H9 (cell line): ENCODE data around the gene RPL28. TPM values are rescaled to one million over a fixed set of nuclear protein-coding genes. Genes with fewer than 3 reads are reported as not detected.

Experiments used
- DNase-seq: peaks from one replicate; pipeline ENCODE4 v3.0.0-alpha.2; 2017
- H2AFZ ChIP-seq: one replicate; pipeline ENCODE4 v1.6.1; 2013; ENCODE audit warnings: mild to moderate bottlenecking, low read length, control low read depth, moderate library complexity
- H2AK5ac ChIP-seq: 2 replicates; pipeline ENCODE4 v1.6.1; 2013; ENCODE audit warnings: low read length, control low read depth, mixed read lengths; ENCODE audit not compliant: insufficient read length
- H2BK120ac ChIP-seq: one replicate; pipeline ENCODE4 v1.6.1; 2013; ENCODE audit warnings: low read depth, mild to moderate bottlenecking, low read length, control low read depth, inconsistent platforms; ENCODE audit not compliant: poor library complexity, severe bottlenecking
- H2BK12ac ChIP-seq: 2 replicates; pipeline ENCODE4 v1.6.1; 2013; ENCODE audit warnings: low read length, control low read depth, mixed read lengths, low read depth; ENCODE audit not compliant: insufficient read length
- H2BK15ac ChIP-seq: 2 replicates; pipeline ENCODE4 v1.6.1; 2013; ENCODE audit warnings: low read depth, low read length, control low read depth
- H2BK20ac ChIP-seq: one replicate; pipeline ENCODE4 v1.6.1; 2013; ENCODE audit warnings: low read depth, mild to moderate bottlenecking, low read length, control low read depth, inconsistent platforms; ENCODE audit not compliant: poor library complexity, severe bottlenecking
- H2BK5ac ChIP-seq: 2 replicates; pipeline ENCODE4 v1.6.1; 2013; ENCODE audit warnings: low read length, control low read depth, mixed read lengths; ENCODE audit not compliant: insufficient read length
- H3K14ac ChIP-seq: 2 replicates; pipeline ENCODE4 v1.6.1; 2013; ENCODE audit warnings: low read length, control low read depth; ENCODE audit not compliant: insufficient read depth
- H3K18ac ChIP-seq: 2 replicates; pipeline ENCODE4 v1.6.1; 2013; ENCODE audit warnings: low read depth, mild to moderate bottlenecking, mixed read lengths, low read length, control low read depth; ENCODE audit not compliant: insufficient read length
- H3K23ac ChIP-seq: 2 replicates; pipeline ENCODE4 v1.6.1; 2013; ENCODE audit warnings: low read length, control low read depth, mixed read lengths, low read depth; ENCODE audit not compliant: insufficient read length
- H3K23me2 ChIP-seq: 2 replicates; pipeline ENCODE4 v1.6.1; 2013; ENCODE audit warnings: low read depth, mild to moderate bottlenecking, mixed read lengths, low read length, control low read depth; ENCODE audit not compliant: insufficient read length, poor library complexity, severe bottlenecking
- H3K27ac ChIP-seq: 2 replicates; pipeline ENCODE4 v1.5.1; 2013; ENCODE audit warnings: low read length, control low read depth, mixed read lengths, low read depth; ENCODE audit not compliant: insufficient read length
- H3K27me3 ChIP-seq: 2 replicates; pipeline ENCODE4 v1.6.1; 2013; ENCODE audit warnings: low read length, control low read depth, inconsistent platforms; ENCODE audit not compliant: insufficient read depth
- H3K4ac ChIP-seq: 2 replicates; pipeline ENCODE4 v1.6.1; 2013; ENCODE audit warnings: low read depth, mild to moderate bottlenecking, control low read depth, inconsistent platforms, low read length, moderate library complexity
- H3K4me1 ChIP-seq: 2 replicates; pipeline ENCODE4 v1.6.1; 2013; ENCODE audit warnings: low read length, control low read depth, inconsistent platforms; ENCODE audit not compliant: insufficient read depth
- H3K4me2 ChIP-seq: 2 replicates; pipeline ENCODE4 v1.6.1; 2013; ENCODE audit warnings: low read length, control low read depth, mixed read lengths; ENCODE audit not compliant: insufficient read length, insufficient read depth
- H3K56ac ChIP-seq: 2 replicates; pipeline ENCODE4 v1.6.1; 2013; ENCODE audit warnings: low read depth, mild to moderate bottlenecking, mixed read lengths, low read length, control low read depth; ENCODE audit not compliant: insufficient read length
- H3K79me1 ChIP-seq: 2 replicates; pipeline ENCODE4 v1.6.1; 2013; ENCODE audit warnings: low read depth, mild to moderate bottlenecking, moderate library complexity, low read length, control low read depth, inconsistent platforms; ENCODE audit not compliant: insufficient read depth, poor library complexity, severe bottlenecking
- H3K79me2 ChIP-seq: 2 replicates; pipeline ENCODE4 v1.6.1; 2013; ENCODE audit warnings: low read length, control low read depth, inconsistent platforms; ENCODE audit not compliant: insufficient read depth
- H3K9ac ChIP-seq: 2 replicates; pipeline ENCODE4 v1.6.1; 2013; ENCODE audit warnings: low read length, control low read depth, mixed read lengths; ENCODE audit not compliant: insufficient read length; ENCODE audit errors: extremely low read depth
- H3K9me3 ChIP-seq: one replicate; pipeline ENCODE4 v1.6.1; 2013; ENCODE audit warnings: low read depth, low read length, inconsistent platforms; ENCODE audit not compliant: control insufficient read depth
- H3T11ph ChIP-seq: one replicate; pipeline ENCODE4 v1.6.1; 2013; ENCODE audit warnings: mild to moderate bottlenecking, low read length, control low read depth, inconsistent platforms
- H4K20me1 ChIP-seq: one replicate; pipeline ENCODE4 v1.6.1; 2013; ENCODE audit not compliant: control insufficient read depth, insufficient read length, insufficient read depth
- H4K5ac ChIP-seq: 2 replicates; pipeline ENCODE4 v1.6.1; 2013; ENCODE audit warnings: low read depth, mild to moderate bottlenecking, mixed read lengths, low read length, control low read depth; ENCODE audit not compliant: insufficient read length
- H4K8ac ChIP-seq: replicated peaks from 2 replicates; pipeline ENCODE4 v1.6.1; 2013; ENCODE audit warnings: low read length, control low read depth, mixed read lengths, low read depth; ENCODE audit not compliant: insufficient read length
- H4K91ac ChIP-seq: 2 replicates; pipeline ENCODE4 v1.6.1; 2013; ENCODE audit warnings: low read depth, mild to moderate bottlenecking, moderate library complexity, mixed read lengths, low read length, control low read depth; ENCODE audit not compliant: insufficient read length
- H3K27ac Mint-ChIP-seq, 3 experiments: 2 replicates in 2 of 3; 3 replicates in 1 of 3; pipeline ENCODE4 v1.8.0; 2020 to 2021; ENCODE audit warnings: mixed read lengths in 3 of 3, mild to moderate bottlenecking in 1 of 3, moderate library complexity in 1 of 3
- H3K27me3 Mint-ChIP-seq: 2 replicates; pipeline ENCODE4 v1.8.0; 2021; ENCODE audit warnings: low read depth, mild to moderate bottlenecking, moderate library complexity, mixed read lengths
- H3K36me3 Mint-ChIP-seq, 3 experiments: 2 replicates in 2 of 3; 3 replicates in 1 of 3; pipeline ENCODE4 v1.8.0; 2020 to 2021; ENCODE audit warnings: low read depth in 3 of 3, mixed read lengths in 3 of 3; ENCODE audit not compliant: insufficient read depth in 1 of 3
- H3K4me1 Mint-ChIP-seq, 2 experiments: 2 replicates each; pipeline ENCODE4 v1.8.0; 2020; ENCODE audit warnings: mixed read lengths in 2 of 2
- H3K4me3 Mint-ChIP-seq, 2 experiments: 2 replicates in 1 of 2; 3 replicates in 1 of 2; pipeline ENCODE4 v1.8.0; 2020 to 2021; ENCODE audit warnings: mild to moderate bottlenecking in 2 of 2, mixed read lengths in 2 of 2, moderate library complexity in 1 of 2
- H3K9me3 Mint-ChIP-seq, 2 experiments: 2 replicates in 1 of 2; 3 replicates in 1 of 2; pipeline ENCODE4 v1.8.0; 2020; ENCODE audit warnings: mild to moderate bottlenecking in 2 of 2, mixed read lengths in 2 of 2, moderate library complexity in 1 of 2
- CTCF ChIP-seq: fragments of 200-600 bp; sonication (generic); conservative IDR thresholded peaks from 3 replicates; pipeline ENCODE4 v1.8.0; 2021; ENCODE audit warnings: antibody characterized with exemption, mild to moderate bottlenecking
- WGBS: extraction: QIAGEN DNeasy Blood & Tissue Kit; methylation state at CpG from one replicate; pipeline ENCODE4 v1.1.7; 2013; ENCODE audit warnings: missing lambda C conversion rate, low lambda C conversion rate, mixed read lengths; ENCODE audit not compliant: insufficient read length; ENCODE audit errors: extremely low coverage; 5-methylcytosine and 5-hydroxymethylcytosine counted together
- total RNA-seq: library from RNA; stranded (reverse); gene quantifications from 2 replicates; pipeline ENCODE4 v1.2.1, GENCODE V29; 2021

RPL28 gene
- total RNA-seq, 1 experiment from 2014 or later = 2,076 TPM

- peak overlapping the region; percentile 65 for H3K4me2 ChIP-seq
- no peak overlapping the region for H2BK120ac ChIP-seq
- no peaks in the 10 kb centered on the region for H3K79me1 ChIP-seq
- H3K27ac ChIP-seq = no peak overlapping the region
- H4K20me1 ChIP-seq = no peaks in the 10 kb centered on the region
- H3T11ph ChIP-seq = no peak overlapping the region
- H3K23ac ChIP-seq = no peak overlapping the region
- Mint-ChIP-seq H3K9me3 (no peaks in the 10 kb centered on the region; a peak in 1 of 5 replicates), H3K4me3 (peak overlapping the region; percentile 60 to 85), H3K4me1 (peaks cover 54 to 58% of the 10 kb centered on the region in 2 experiments), H3K36me3 (peaks cover 2 to 31% (median 6%) of the 10 kb centered on the region in 3 experiments; a peak in 5 of 7 replicates), H3K27me3 (peaks cover 75% of the 10 kb centered on the region), H3K27ac (no peak overlapping the region)
- H2BK15ac ChIP-seq = no peak overlapping the region
- H3K9me3 ChIP-seq = no peaks in the 10 kb centered on the region
- no peak overlapping the region for H4K91ac ChIP-seq
- H3K14ac ChIP-seq = no peak overlapping the region; the same call in 1 of the 2 replicates
- no peak overlapping the region for H3K18ac ChIP-seq
- H3K4ac ChIP-seq = no peak overlapping the region
- H4K5ac ChIP-seq = no peak overlapping the region
- H3K27me3 ChIP-seq = peaks cover 17% of the 10 kb centered on the region; the same call in 1 of the 2 replicates
- no peak overlapping the region for H4K8ac ChIP-seq
- H2BK5ac ChIP-seq = no peak overlapping the region
- TF ChIP-seq CTCF = no peak
- H3K9ac ChIP-seq = no peak overlapping the region
- no peak overlapping the region for H2AK5ac ChIP-seq
- H3K56ac ChIP-seq = no peak overlapping the region
- no peaks in the 10 kb centered on the region for H3K79me2 ChIP-seq
- DNase-seq = no peak
- no peak overlapping the region for H2AFZ ChIP-seq
- no peak overlapping the region for H2BK20ac ChIP-seq
- H2BK12ac ChIP-seq = no peak overlapping the region
- H3K23me2 ChIP-seq = peaks cover 9% of the 10 kb centered on the region
- peaks cover 2% of the 10 kb centered on the region; the same call in 1 of the 2 replicates for H3K4me1 ChIP-seq
- no CpG with 5 or more reads among the region's 24 CpGs for WGBS
These were observed 32.4 kb upstream of the RPL28 start for GRCh38 chr19:55353356-55353802.
